Loucy (cell line): ENCODE results near the gene TMTC2.

ENCODE experiments used
- EZH2phosphoT487 ChIP-seq: fragments of 200-600 bp; IDR thresholded peaks from 2 replicates; pipeline ENCODE4 v1.6.1; 2018; ENCODE audit warnings: antibody characterized with exemption, mild to moderate bottlenecking, moderate library complexity, borderline replicate concordance
- TF ChIP-seq, protein P1 (sequence below): fragments of 200-600 bp; sonication (generic); conservative IDR thresholded peaks from 2 replicates; pipeline ENCODE4 v1.5.1; 2014; ENCODE audit warnings: mild to moderate bottlenecking, antibody characterized with exemption, low read length

GRCh38 chr12:83016991-83017390 lies 330.3 kb downstream of the TMTC2 start:
- TF ChIP-seq, protein P1, sequence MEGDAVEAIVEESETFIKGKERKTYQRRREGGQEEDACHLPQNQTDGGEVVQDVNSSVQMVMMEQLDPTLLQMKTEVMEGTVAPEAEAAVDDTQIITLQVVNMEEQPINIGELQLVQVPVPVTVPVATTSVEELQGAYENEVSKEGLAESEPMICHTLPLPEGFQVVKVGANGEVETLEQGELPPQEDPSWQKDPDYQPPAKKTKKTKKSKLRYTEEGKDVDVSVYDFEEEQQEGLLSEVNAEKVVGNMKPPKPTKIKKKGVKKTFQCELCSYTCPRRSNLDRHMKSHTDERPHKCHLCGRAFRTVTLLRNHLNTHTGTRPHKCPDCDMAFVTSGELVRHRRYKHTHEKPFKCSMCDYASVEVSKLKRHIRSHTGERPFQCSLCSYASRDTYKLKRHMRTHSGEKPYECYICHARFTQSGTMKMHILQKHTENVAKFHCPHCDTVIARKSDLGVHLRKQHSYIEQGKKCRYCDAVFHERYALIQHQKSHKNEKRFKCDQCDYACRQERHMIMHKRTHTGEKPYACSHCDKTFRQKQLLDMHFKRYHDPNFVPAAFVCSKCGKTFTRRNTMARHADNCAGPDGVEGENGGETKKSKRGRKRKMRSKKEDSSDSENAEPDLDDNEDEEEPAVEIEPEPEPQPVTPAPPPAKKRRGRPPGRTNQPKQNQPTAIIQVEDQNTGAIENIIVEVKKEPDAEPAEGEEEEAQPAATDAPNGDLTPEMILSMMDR: no peak
- TF ChIP-seq EZH2phosphoT487: no peak
